Myocyte (in vitro differentiated cells): ENCODE results near the gene LIPC. TPM values are rescaled to one million over a fixed set of nuclear protein-coding genes. Genes with fewer than 3 reads are reported as not detected.
A peak's percentile ranks its signal among the peaks of the same experiment; 100 is the strongest.

Source experiments
- DNase-seq: peaks from one replicate; pipeline ENCODE4 v3.0.0-alpha.2; 2012; ENCODE audit warnings: low read depth
- polyA plus RNA-seq: library from polyadenylated mRNA; unstranded; fragments of >200 nt; gene quantifications from one replicate; pipeline ENCODE4 v1.2.1, GENCODE V29; 2012; ENCODE audit warnings: missing spikeins
- total RNA-seq: library from RNA; depleted of rRNA; stranded (reverse); fragments of >200 nt; gene quantifications from 2 replicates; pipeline ENCODE4 v1.2.3, GENCODE V29; 2014

The LIPC gene
- total RNA-seq: 1.0 and 1.2 TPM in 2 replicates
- polyA plus RNA-seq: 9.3 TPM

DNA sequence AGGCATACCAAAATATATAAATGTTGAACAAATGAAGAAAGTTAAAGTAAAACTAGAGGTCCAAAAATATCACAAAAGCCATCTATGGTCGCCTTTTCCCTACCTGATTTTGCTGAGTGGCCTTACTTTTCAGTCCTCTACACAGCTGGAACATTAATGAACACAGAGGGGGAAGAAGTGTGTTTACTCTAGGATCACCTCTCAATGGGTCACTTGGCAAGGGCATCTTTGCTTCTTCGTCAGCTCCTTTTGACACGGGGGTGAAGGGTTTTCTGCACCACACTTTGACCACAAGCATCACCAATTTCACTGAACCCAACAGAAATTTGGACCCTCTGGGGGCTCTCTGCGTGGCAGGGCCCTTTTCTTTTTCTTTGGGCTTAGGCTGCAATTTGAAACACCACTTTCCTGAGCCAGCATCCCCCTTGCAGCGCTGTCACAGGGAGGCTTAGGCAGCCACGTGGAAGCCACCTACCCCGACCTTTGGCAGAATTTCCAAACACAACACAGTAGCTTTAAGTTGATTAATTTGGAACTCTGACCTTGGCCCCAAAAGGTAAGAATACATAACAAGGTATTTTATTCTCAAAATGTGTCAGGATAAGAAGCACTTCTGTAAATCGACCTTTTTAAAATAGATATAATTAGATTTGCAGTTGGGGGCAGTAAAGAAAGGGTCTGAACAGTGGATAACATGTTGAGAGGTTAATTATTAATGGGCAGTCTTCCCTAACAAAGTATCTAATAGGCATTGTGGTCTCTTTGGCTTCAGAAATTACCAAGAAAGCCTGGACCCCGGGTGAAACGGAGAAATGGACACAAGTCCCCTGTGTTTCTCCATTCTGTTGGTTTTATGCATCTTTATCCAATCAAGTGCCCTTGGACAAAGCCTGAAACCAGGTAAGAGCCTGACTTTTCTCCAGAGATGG, at the start of gene LIPC:
LIPC (plus strand) TSS at position 771 of the 929 bp plus-strand sequence; CDS start at position 813, 42 bp downstream.
- DNase-seq: no peak

- DNase-seq: no peak
Measured at GRCh38 chr15:58383876-58384275, 47.9 kb upstream of the LIPC start.

GRCh38 chr15:58384667-58385066, 47.1 kb upstream of the LIPC start:
- no peak for DNase-seq

- no peak for DNase-seq
Measured at GRCh38 chr15:58386081-58386480, 45.7 kb upstream of the LIPC start.

GRCh38 chr15:58386641-58387040, 45.1 kb upstream of the LIPC start:
- DNase-seq: no peak

GRCh38 chr15:58387130-58387529, 44.7 kb upstream of the LIPC start:
- DNase-seq: peak; percentile 29

DNA sequence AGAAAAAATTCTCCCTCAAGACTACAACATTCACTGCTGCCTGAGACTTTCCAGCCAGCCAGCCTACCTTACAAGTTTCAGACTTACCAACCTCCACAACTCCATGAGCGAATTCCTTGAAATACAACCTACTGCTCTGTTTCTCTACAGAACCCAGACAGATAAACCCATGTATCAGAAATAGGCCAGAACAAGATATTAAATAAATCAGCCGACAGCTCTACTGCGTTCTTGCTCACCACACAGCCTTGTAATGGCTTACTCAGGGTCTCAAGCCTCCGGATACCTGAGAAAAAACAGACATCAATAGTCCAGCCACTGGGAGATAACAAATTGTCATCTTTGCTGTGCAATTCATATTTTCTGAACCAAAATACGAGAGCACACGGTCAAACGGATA, 43.6 kb upstream of the LIPC start:
- no peak for DNase-seq

DNA sequence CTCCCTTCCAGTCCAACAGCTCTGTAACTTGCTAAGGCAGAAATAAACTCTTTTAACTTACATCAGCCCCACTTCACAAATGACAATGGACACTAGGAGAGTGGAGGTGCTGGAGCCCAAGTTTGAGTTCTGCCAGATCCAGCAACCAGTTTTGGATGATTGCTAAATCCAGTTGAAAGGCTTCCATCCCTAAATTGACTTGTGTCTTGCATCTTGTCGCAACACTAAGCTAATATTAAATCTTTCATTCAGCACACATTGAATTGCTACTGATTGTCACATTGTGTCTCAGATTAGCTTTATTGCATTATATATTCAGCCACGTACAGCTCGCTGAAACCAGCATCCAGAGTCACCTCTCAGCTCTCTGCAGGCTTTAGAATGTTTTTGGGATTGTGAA, 41.7 kb upstream of the LIPC start:
- DNase-seq: no peak

- no peak for DNase-seq
Measured at GRCh38 chr15:58390655-58391054, 41.1 kb upstream of the LIPC start.

DNA sequence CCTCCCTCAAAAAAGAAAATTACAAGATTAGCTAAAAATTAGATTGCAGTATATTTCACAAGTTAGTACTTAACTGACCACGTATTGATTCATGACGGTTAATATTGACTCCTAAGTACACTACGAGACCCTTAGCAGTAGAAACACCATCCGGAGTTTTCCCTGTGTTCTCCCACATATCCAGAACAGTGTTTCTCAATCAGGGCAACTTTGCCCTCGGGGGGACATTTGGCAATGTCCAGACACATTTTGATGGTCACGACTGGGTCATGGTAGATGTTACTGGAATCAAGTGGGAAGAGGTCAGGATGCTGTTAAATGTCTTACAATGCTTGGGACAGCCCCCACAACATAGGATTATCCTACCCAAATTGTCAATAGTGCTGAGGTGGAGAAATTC, 40.7 kb upstream of the LIPC start:
- no peak for DNase-seq

DNA sequence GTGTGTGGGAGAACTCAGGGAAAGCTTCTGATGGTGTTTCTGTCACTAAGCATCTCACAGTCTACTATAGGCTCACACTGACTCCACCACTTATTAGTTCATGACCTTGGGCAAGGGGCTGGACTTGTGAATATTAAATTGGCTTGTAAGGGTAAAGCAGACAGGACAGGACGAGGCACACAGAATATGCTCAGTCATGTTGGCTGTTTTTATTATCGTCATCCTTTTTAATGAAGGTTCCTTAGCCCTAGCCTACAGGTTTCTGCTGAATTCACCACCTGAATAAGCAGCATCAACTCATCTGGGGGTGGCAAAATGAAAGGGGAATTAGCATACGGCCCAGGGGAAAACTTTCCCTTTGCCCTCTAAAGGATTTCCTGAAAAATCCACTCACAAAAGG, 39.6 kb upstream of the LIPC start:
- DNase-seq: no peak

- peak; percentile 43 for DNase-seq
Measured at GRCh38 chr15:58392611-58393161, 39.1 kb upstream of the LIPC start.

DNA sequence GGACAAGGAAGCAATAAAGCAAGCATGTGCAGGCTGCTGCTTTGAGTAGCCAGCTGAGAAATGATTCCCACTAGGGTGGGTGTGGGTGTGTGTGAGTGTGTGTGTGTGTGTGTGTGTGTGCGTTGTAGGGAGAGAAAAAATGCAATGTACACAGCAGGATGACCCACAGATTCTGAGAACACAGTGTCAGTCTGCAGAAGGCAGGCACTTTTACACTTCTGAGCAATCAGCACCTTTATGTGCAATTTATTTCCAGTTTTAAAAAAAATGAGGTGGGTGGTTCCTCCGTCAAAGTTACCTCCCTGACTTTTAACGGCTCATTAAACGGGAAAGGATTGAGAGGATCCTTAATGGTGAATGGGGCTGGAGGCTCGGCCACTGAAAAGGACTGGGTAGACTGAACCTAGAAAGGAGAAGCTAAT, 38.5 kb upstream of the LIPC start:
- no peak for DNase-seq

DNA sequence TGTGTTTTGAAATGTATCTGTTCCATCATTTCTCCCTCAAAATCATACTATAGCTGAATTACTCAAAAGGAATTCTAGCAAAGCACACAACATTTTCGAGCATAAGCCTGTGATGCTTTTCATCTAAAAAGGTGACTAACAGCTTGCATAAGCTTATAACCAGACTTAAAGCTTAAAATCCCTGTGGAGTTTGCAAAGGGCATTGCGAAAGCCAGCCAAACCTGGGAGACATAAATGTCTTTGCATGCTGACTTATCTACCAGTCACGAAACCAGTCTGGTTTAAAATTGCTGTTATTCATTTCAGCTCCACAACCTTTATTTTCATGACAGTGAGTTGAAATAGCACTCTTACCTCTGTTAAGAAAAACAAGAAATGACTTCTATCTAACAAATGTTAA, 35.6 kb upstream of the LIPC start:
- DNase-seq: peak; percentile 32

- no peak for DNase-seq
Measured at GRCh38 chr15:58398071-58398470, 33.7 kb upstream of the LIPC start.

- DNase-seq: no peak
Measured at GRCh38 chr15:58398643-58399042, 33.1 kb upstream of the LIPC start.

DNA sequence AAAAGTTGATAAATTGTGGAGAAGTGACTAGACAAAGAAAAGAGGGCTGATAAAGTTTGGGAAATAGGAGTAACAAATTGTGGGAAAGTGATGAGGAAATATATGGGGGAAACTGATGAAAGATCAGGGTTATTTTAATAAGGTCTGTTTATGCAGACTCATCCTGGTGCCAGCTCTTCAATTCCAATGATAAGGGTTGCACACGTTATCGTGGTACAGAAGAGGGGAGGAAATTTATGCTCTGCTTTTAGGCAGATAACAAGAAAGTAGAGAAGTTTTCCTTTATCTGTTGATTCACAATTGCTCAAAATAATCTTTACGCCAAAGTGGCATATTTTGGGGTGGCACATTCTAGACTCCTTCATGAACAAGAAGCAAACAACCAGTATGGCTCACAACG, 32.1 kb upstream of the LIPC start:
- no peak for DNase-seq

DNA sequence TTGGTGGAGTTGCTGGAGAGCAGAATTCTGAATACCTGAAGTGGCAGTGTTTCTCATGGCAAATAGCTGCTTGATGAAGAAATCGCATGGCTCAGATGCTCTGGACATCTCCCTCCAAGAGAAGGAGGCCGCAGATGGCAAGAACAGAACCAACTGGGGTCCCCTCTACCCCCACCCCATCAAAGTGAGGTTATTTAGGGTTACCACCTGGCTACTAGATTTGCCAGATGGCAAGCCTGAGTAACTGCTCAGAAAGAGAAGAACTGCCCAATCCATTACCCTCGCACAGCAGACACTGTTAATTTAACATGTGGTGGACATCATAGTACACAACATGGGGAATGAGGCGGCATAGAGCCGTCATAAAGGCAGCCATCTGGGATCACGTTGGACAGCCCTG, 30.5 kb upstream of the LIPC start:
- no peak for DNase-seq

DNA sequence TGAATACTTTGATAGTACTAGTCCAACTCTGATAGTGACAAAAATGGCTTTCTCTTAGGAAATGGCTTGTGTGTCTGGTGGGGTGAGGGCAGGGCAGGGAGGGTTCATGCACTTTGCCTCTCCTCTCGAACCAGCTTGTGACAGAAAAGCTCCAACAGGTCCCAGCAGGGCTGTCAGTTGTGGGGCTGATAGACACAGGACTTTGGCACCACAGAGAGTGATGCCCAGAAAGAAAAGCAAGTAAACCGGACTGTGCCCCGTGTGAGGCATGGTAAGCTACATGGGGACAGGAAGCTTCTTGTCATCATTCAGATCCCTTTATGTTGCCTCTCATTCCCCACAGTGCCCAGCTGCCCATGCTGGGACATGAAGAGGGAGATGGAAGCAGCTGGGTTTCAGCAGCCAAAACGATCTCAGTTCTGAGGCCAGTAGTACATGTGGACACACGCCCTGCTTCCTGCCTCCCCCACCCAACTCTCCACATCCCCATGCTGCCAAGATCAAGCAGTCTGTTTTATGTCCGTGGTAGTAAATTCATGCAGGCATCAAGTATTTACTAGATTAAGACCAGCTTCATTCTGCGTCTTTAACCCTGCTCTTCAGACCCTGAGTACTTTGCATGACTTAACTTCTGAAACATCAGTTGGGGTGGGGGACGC, 29.7 kb upstream of the LIPC start:
- no peak for DNase-seq

DNA sequence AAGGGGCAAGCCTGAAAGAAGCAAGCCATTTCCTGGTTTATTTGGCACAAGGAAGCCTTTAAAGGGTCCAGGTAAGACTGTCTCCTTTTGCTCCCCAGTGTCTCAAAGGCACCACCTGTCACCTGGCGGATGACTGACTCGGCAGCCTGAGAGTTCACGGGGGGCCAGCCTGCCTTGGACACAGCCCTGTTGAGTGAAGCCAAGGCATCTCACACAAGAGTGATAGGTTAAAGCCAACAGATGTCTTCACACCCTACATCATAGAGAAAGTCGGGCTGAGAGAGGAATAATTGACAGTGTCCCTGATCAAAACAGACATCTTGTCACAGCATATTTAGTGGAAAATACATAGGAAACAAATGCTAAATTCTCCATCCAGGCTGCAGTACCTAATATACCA, 28.2 kb upstream of the LIPC start:
- no peak for DNase-seq

- DNase-seq: no peak
Measured at GRCh38 chr15:58404020-58404419, 27.8 kb upstream of the LIPC start.

DNA sequence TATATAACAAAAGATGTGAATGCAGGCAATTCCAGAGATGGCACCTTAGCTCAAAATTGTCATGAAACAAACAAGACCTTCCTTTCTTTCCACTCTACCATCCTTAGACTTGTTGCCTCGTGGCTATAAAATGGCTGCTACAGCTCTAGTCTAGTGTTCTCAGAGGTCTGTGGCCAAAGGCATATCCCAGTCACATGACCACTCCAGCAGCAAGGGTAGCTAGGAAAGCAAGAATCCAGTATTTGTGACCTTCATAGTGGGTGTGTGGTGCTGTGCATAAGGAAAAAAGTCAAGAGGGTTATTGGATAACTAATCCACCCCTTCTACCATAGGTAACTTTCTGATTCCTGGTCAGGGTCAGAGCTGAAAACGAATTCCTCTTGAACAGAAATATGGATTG, 27.1 kb upstream of the LIPC start:
- DNase-seq: no peak
